Measurements from ENCODE around the gene SPRTN. TPM values are rescaled to one million over a fixed set of nuclear protein-coding genes. Genes with fewer than 3 reads are reported as not detected.

SPRTN gene
- total and polyA plus RNA-seq, 2 of the 8 experiments (the other 6 are each of a cell fraction or from before 2014, with no cell fraction given) = 6.6 to 15.1 TPM

GRCh38 chr1:231376101-231376500 is 38.0 kb downstream of the SPRTN start (continued):
- TF ChIP-seq HDAC6 (IDR thresholded peaks at IDR 0.05; ENCODE audit: low read depth, low read length) = no peak
- TF ChIP-seq TAF7 (optimal IDR thresholded peaks at IDR 0.05; ENCODE audit: borderline replicate concordance, low read depth, low read length) = no peak
- no peak for TF ChIP-seq POLR2AphosphoS5 (IDR thresholded peaks at IDR 0.05; ENCODE audit: low read depth, low read length)
- TF ChIP-seq CTBP2 (IDR thresholded peaks at IDR 0.05; ENCODE audit: borderline replicate concordance, insufficient read depth, insufficient read length, low read length) = no peak
